ENCODE measurements around the gene NUP155. TPM values are rescaled to one million over a fixed set of nuclear protein-coding genes. Genes with fewer than 3 reads are reported as not detected.

NUP155 gene
- total and polyA plus RNA-seq, 2 of the 4 experiments (the other 2 are of a cell fraction), result 7.5 to 43.9 TPM

DNA sequence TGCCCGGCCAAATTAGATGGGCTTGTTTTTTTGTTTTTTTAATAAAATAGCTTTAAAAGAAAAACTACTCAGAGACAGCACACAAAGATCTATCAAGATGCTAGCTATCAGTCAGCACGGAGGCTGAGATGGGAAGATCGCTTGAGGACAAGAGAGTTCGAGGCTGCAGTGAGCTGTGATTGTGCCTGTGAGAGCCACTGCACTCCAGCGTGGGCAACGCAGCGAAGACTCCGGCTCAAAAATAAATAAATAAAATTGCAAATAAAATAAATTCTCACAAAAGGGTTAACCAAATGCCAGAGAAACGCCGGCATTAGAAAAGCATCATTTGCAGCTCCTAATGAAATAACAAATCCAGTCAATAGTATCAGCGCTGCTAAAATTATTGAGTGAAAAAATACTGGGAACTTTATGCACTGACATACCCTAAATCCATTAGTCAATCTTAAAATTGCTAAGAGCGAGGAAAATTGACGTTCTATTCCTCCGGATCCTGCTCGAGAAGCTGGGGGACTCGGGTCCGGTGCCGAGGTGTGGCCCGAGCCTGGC lies 122.4 kb downstream of the NUP155 start (continued):
- TF ChIP-seq NFE2L2 (IDR thresholded peaks at IDR 0.05; ENCODE audit: low read depth, low read length), result no peak

DNA sequence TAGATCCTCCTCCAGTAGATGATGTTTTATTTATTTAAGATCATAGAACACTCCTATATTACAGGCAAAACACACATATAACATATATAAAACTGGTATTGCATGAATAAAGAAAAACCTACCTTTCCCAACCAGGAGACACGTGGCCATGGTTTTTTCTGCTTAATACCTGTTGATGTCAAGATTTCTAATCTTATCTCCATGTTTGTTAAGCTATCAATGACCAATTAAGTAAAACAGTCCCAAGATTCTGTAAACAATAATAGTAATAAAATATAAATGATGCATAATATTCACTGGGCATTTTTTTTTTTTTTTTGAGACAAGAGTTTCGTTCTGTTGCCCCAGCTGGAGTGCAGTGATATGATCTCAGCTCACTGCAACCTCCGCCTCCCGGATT lies 123.4 kb downstream of the NUP155 start:
- in situ Hi-C loops (cut with MboI; ENCODE audit: low sequenced_read_pairs) (no loop called here), intact Hi-C loops (cut with micrococcal nuclease) (no loop called here), dilution Hi-C loops (cut with HindIII; ENCODE audit: low sequenced_read_pairs, unreplicated experiment) (no loop called here)
- ATAC-seq (ENCODE audit: low read depth) (no peak), DNase-seq (no peak)
- Histone ChIP-seq H2AK5ac (ENCODE audit: low read depth, low read length) (no peak overlapping the region), H3K27ac (ENCODE audit: insufficient read depth, low read length) (no peak overlapping the region), H3K79me1 (ENCODE audit: low read depth in 1 of 2, low read length in 2 of 2) (peaks cover 11 to 36% of the 10 kb centered on the region in 2 experiments), H4K91ac (ENCODE audit: insufficient read depth, low read depth, low read length) (no peak overlapping the region), H3K4me1 (ENCODE audit: control insufficient read depth, insufficient read depth, low read length) (peaks cover 5% of the 10 kb centered on the region), H4K20me1 (ENCODE audit: insufficient read depth, low read length) (no peaks in the 10 kb centered on the region; the same call in 1 of the 2 replicates), H4K8ac (ENCODE audit: low read depth in 2 of 2, low read length in 2 of 2) (no peak overlapping the region), H3K27me3 (ENCODE audit: control insufficient read depth, insufficient read depth, low read length) (no peaks in the 10 kb centered on the region), H3K18ac (ENCODE audit: low read depth, low read length) (no peak overlapping the region), H3K4me3 (ENCODE audit: insufficient read depth, low read depth, low read length) (no peak overlapping the region), H3K4ac (ENCODE audit: low read depth, low read length) (no peak overlapping the region), H3K9ac (ENCODE audit: low read depth, low read length) (no peak overlapping the region), H2AFZ (replicated peaks; ENCODE audit: low read length, poor library complexity) (no peak overlapping the region), H3K56ac (ENCODE audit: extremely low read depth, insufficient read depth, low read length) (no peak overlapping the region), H4K5ac (ENCODE audit: low read depth, low read length) (no peak overlapping the region), H3K36me3 (ENCODE audit: control insufficient read depth, insufficient read depth, low read length) (peaks cover 5% of the 10 kb centered on the region), H2BK20ac (ENCODE audit: low read depth, low read length) (no peak overlapping the region), H3K4me2 (ENCODE audit: low read depth, low read length) (no peak overlapping the region), H2BK120ac (ENCODE audit: low read depth, low read length) (no peak overlapping the region), H3K9me3 (ENCODE audit: control insufficient read depth, insufficient read depth, low read length) (no peaks in the 10 kb centered on the region), H3K14ac (replicated peaks; ENCODE audit: low read depth, low read length) (no peak overlapping the region), H2BK15ac (ENCODE audit: low read depth, low read length) (no peak overlapping the region), H2BK5ac (ENCODE audit: low read depth, low read length, poor library complexity, severe bottlenecking) (no peak overlapping the region), H3K23ac (ENCODE audit: low read depth, low read length) (no peak overlapping the region), H2AK9ac (replicated peaks; ENCODE audit: low read depth, low read length, poor library complexity) (no peak overlapping the region), H3K9me1 (ENCODE audit: insufficient read depth, low read length) (peaks cover 12% of the 10 kb centered on the region)
- POLR2A ChIA-PET (ENCODE audit: unreplicated experiment), result no interaction called here
- no CpG with 5 or more reads among the region's 4 CpGs for WGBS, 2 experiments (ENCODE audit: extremely low coverage in 2 of 2, insufficient read length in 1 of 2)
- CTCF ChIA-PET, result no interaction called here
- BruUV-seq (replicated peaks), result no TSS peak
- no peak for TF ChIP-seq CHD1 (IDR thresholded peaks at IDR 0.05; ENCODE audit: low read depth, low read length)
- TF ChIP-seq USF2 (IDR thresholded peaks at IDR 0.05; ENCODE audit: low read depth, low read length), result no peak
- TF ChIP-seq RCOR1 (IDR thresholded peaks at IDR 0.05; ENCODE audit: insufficient replicate concordance, low read length), result no peak
- no peak for TF ChIP-seq RFX5 (IDR thresholded peaks at IDR 0.05; ENCODE audit: low read depth, low read length)
- no peak for TF ChIP-seq FOS (IDR thresholded peaks at IDR 0.05; ENCODE audit: low read depth, low read length)
- no peak for TF ChIP-seq MAFK (IDR thresholded peaks at IDR 0.05; ENCODE audit: low read depth, low read length)
- TF ChIP-seq SMC3 (IDR thresholded peaks at IDR 0.05; ENCODE audit: low read depth, low read length), result no peak
- TF ChIP-seq NFE2L2 (IDR thresholded peaks at IDR 0.05; ENCODE audit: low read depth, low read length), result no peak
- TF ChIP-seq, protein P1, sequence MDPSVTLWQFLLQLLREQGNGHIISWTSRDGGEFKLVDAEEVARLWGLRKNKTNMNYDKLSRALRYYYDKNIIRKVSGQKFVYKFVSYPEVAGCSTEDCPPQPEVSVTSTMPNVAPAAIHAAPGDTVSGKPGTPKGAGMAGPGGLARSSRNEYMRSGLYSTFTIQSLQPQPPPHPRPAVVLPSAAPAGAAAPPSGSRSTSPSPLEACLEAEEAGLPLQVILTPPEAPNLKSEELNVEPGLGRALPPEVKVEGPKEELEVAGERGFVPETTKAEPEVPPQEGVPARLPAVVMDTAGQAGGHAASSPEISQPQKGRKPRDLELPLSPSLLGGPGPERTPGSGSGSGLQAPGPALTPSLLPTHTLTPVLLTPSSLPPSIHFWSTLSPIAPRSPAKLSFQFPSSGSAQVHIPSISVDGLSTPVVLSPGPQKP (IDR thresholded peaks at IDR 0.05; ENCODE audit: borderline replicate concordance, low read depth, low read length), result no peak
- TF ChIP-seq CEBPB (IDR thresholded peaks at IDR 0.05; ENCODE audit: low read depth, low read length), result no peak
- TF ChIP-seq MAZ (IDR thresholded peaks at IDR 0.05; ENCODE audit: borderline replicate concordance, low read depth, low read length), result no peak
- TF ChIP-seq RAD21 (IDR thresholded peaks at IDR 0.05; ENCODE audit: low read length), result no peak
- TF ChIP-seq CTCF (conservative IDR thresholded peaks at IDR 0.05; ENCODE audit: low read depth, low read length), result no peak
- TF ChIP-seq BHLHE40 (IDR thresholded peaks at IDR 0.05; ENCODE audit: low read depth, low read length), result no peak
- no peak for TF ChIP-seq POLR2A (IDR thresholded peaks at IDR 0.05; ENCODE audit: low read depth, low read length)

All from IMR-90 (cell line).